HG02759 (cell line): Measurements from ENCODE around the gene WNT7A.
"Not testable (repeated sequence)": the region's sequence is repeated elsewhere in the genome, so short reads cannot be mapped to it uniquely, and the experiment has no call there.

Experiments
- ATAC-seq: cut with Tn5 transposase; IDR thresholded peaks from one replicate; pipeline ENCODE4 v1.9.1; 2021; ENCODE audit warnings: mild to moderate bottlenecking, moderate library complexity; ENCODE audit not compliant: unreplicated experiment

Gene WNT7A

DNA sequence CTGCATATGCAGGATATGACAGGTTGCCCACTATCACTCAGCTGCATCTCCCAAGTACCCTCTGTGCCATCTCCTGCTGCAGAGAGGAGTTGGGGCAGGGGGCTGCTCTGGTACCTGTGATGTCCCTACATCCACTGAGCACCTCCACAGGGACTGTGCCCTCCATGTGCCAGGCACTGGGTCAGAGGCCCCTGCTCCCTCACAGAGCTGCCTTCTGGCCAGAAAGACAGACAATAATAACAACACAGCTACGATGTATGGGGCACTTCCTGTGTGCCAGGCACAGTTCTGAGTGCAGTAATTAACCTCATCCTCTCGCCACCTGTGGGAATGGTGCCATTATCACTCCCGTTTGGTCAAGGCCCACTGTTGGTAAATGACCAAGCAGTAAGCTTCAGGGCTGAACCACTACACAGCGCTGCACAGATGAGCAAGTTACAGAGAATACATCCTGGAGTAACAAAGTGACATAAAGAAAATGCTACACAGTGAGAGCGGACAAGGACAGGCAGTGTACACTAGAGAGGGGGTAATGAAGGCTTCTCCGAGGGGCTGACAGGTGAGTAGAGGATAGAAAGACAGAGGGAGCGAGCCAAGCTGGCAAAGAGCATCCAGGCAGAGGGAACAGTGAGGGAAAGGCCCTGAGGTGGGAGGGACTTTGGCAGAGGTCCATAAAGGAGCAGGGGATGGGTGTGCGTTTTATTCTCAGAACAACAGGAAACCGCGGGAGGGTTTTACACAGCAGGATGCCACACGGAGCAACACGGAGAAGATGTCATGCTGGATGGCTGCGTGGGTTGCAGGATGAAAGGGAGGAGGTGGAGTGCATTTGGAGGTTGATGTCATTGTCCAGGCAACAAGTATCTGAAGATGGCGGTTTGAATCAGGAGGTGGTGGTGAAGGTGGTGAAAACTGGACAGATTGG lies 13.6 kb downstream of the WNT7A start:
- no peak for ATAC-seq

DNA sequence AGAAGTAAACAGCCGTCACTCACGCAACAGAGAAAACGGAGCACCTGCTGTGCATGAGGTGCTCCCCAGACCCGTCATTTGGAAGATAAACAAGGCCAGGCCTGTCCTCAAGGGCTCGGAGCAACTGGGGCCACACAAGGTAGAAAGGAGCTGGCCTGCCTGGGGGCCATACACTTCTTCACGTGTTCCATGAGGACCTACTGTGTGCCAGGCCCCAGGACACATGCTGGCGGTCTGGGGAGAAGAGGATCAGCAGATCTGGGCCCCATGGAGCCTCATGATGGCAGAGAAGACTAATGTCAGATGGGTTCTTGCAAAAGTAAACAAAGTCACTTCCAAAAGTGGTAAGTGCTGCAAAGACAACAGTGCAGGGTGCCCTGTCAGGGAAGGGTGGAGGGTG lies 14.3 kb downstream of the WNT7A start:
- ATAC-seq = no peak

DNA sequence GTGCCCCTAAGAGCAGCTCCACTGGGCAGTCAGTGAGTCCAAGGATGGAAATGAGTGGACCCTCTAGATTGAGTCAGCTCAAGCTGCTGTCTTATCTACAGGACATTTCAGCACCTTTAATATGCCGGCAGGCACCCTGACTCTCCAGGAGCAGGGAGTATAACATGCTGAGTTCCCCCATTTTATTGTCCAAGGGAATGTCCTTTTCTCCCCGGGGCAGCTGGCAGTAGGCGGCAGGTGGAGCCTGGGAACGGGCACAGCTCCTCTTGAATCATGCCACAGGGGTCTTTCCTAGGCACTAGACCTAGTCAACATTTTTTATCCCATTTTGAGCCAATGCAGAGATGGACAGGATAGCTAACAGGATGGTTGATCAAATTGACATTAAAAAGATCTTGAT lies 14.8 kb downstream of the WNT7A start:
- ATAC-seq = no peak

DNA sequence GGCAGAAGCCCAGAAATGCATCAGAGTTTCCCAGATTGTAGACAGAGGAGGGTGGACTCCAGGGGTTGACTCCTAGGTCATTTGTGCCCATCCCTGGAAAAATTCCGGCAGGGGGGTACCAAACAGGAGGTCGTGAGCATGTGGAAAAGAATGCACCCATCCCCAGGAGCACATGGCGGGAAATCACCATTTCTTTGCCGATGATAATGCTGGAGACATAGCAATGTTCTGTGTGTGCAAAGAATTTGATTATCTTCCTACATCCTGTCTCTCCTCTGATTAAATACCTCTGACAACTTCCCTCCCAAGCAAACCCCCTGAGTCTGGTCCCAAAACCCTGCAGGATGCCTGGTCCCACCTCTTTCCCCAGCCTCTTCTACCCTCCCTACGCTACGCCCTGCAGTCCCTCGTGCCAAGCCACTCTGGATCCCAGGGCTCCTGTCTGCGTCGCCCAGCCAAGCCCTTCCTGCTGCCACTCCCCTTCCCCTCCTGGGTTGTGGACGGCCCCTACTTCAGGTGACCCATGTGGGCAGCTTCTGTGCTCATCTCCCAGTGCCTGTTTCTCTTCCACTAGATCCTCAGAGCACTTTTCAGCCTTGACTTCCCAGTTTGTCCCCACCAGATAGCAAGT lies 15.8 kb downstream of the WNT7A start:
- ATAC-seq = no peak

- no peak for ATAC-seq
These were observed 16.4 kb downstream of the WNT7A start for GRCh38 chr3:13863382-13863952.

DNA sequence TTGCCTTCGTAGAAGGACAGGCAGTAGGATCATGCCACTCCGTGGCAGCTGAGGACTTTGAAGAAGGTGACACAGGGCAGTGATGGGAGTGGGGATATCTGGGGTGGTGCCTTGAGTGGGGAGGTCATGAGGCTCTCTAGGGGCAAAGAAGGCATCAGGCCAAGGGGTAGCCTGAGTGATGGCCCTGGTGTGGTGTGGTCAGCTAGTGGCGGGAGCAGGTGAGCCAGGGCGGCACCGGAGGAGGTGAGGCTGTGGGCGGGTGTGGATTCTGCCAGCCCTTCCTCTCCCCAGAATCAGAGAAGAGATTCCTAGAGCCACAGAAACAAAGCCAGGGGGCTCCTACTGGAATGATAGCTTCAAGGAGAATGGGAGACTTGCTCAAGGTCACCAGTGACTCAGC lies 18.4 kb downstream of the WNT7A start:
- ATAC-seq = no peak

GRCh38 chr3:13860001-13860400 lies 19.9 kb downstream of the WNT7A start:
- ATAC-seq = no peak

GRCh38 chr3:13858768-13859520 lies 20.9 kb downstream of the WNT7A start:
- no peak for ATAC-seq

DNA sequence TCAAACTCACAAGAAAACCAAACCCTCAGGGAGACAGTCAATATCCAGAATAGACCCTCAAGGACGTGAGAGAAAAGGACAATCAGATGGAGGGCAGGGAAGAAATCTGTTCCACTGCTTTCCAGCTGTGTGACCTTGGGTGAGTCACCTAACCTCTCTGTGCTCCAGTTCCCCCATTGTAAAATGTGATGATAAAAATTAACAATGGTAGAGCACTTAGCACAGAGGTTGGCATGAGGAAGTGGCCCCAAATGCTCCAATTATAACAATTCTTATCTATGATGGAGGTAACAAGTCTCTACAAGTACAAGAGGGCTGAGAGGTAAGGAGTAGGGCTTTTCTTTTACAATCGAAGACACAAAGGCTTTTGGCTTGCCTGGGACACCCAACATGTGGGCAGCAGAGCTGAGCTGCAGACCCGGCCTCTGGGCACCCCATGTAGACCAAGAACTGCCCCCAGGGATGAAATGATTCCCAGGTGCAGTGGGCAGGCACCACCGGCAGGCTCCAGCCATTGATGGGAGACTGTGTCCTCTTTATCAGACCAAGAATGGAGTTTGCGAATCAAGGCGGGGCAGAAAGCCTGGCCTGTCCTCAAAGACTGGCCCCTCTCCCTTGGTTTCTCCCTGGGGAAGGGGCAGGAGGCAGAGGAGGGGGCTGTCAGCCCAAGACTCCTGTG lies 22.0 kb downstream of the WNT7A start:
- ATAC-seq = no peak

DNA sequence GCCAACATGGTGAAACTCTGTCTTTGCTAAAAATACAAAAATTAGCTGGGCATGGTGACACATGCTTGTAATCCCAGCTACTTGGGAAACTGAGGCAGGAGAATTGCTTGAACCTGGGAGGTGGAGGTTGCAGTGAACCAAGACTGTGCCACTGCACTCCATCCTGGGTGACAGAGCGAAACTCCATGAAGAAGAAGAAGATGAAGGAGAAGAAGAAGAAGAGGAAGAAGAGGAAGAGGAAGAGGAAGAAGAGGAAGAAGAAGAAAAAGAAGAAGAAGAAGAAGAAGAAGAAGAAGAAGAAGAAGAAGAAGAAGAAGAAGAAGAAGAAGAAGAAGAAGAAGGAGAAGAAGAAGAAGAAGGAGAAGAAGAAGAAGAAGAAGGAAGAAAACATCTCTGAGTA lies 23.2 kb downstream of the WNT7A start:
- not testable (repeated sequence) for ATAC-seq

DNA sequence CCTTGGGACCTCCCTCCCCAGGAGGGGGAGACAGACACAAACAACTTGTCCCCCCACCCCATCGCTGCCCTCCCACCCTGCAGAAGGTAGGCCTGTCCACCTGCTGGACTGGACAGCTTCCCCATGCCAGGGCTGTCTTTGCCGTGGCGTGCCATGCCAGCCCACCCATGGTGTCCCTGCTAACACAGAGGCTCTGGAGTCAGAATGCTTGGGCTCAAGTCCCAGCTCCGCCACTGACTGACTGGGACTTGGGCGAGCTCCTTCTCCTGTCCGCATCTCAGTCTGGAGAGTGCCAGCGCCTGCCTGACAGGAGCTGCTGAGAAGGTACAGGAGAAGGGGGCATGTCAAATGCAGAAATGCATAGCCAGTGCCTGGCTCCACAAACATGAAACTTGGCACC lies 23.9 kb downstream of the WNT7A start:
- ATAC-seq = no peak

- no peak for ATAC-seq
These were observed 25.4 kb downstream of the WNT7A start for GRCh38 chr3:13854492-13854891.

DNA sequence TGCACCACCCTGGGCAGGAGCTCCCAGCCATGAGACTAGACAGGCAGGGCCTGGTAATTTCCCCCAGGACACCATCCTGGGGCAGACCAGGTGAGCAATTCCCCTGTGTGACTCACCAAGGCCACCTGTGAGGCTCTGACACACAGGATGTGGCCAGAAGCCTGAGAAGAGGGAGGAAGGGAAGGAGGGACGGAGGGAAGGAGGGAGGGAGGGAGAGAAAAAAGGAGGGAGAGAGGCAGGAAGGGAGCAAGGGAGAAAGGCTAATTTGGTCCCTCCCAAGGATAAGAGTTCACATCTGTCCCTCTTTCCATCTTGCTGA lies 25.9 kb downstream of the WNT7A start:
- no peak for ATAC-seq

DNA sequence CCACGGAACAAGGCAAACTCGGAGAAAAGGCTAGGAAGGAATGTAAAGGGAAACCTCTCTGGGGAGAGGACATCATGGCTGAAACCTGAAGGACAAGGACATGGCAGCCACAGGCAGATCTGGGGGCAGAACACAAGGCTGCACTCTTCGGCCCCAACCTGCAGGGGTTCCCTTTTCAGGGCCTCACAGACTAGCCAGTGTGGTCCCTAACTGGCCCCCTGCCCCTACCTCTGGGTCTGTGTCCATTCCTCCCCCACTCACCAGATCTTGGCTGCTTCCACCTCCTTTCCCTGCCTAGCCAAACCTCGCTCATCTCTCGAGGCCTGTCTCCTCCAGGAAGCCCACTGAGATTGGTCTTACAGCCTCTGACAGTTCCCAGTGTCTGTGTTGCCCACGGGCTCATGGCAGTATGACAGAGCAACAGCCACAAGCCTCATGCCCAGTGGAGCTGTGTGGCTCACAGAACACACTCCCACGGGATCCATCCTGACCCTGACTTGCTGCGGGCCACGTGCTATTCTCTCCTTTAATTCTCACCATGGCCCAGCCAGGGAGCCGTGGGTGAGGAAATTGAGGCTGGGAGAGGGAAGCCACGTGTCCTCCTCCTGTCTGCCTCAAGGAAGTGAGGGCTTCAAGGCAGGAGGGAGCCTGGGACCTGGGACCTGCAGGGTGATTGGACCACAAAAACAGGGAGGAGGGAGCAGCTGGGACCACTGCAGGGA lies 26.5 kb downstream of the WNT7A start:
- ATAC-seq = no peak

GRCh38 chr3:13852638-13853009 lies 27.2 kb downstream of the WNT7A start:
- ATAC-seq = no peak

- ATAC-seq = no peak
These were observed 27.8 kb downstream of the WNT7A start for GRCh38 chr3:13851997-13852637.

- ATAC-seq = no peak
These were observed 28.6 kb downstream of the WNT7A start for GRCh38 chr3:13851091-13851849.

GRCh38 chr3:13850161-13850945 lies 29.5 kb downstream of the WNT7A start:
- no peak for ATAC-seq
